Osteoblast (primary cell): ENCODE results near the gene NCKAP5. TPM values are rescaled to one million over a fixed set of nuclear protein-coding genes. Genes with fewer than 3 reads are reported as not detected.

Experiments
- DNase-seq: peaks from one replicate; pipeline ENCODE4 v3.0.0; 2011; ENCODE audit warnings: low spot score, mixed read lengths; ENCODE audit not compliant: insufficient read length; ENCODE audit errors: missing footprints
- H2AFZ ChIP-seq: 2 replicates; pipeline ENCODE4 v1.6.0; 2011; ENCODE audit warnings: mild to moderate bottlenecking, low read length
- H3K27ac ChIP-seq: 2 replicates; pipeline ENCODE4 v1.5.1; 2011; ENCODE audit warnings: mild to moderate bottlenecking, low read depth, low read length, moderate library complexity
- H3K27me3 ChIP-seq: 2 replicates; pipeline ENCODE4 v1.6.0; 2012; ENCODE audit warnings: mild to moderate bottlenecking, control low read depth, inconsistent platforms, low read length, moderate library complexity; ENCODE audit not compliant: insufficient read depth
- H3K36me3 ChIP-seq: 2 replicates; pipeline ENCODE4 v1.5.1; 2011; ENCODE audit warnings: mild to moderate bottlenecking, low read length, control low read depth, moderate library complexity; ENCODE audit not compliant: insufficient read depth
- H3K4me1 ChIP-seq: 2 replicates; pipeline ENCODE4 v1.5.1; 2011; ENCODE audit warnings: mild to moderate bottlenecking, low read length, control low read depth, moderate library complexity; ENCODE audit not compliant: insufficient read depth
- H3K4me2 ChIP-seq: 2 replicates; pipeline ENCODE4 v1.6.0; 2011; ENCODE audit warnings: mild to moderate bottlenecking, low read length; ENCODE audit not compliant: insufficient read depth
- H3K4me3 ChIP-seq: fragments of 200-600 bp; sonication (generic); 3 replicates; pipeline ENCODE4 v1.5.1; 2012; ENCODE audit warnings: mild to moderate bottlenecking, low read length, inconsistent platforms; ENCODE audit not compliant: insufficient read depth
- H3K79me2 ChIP-seq: 2 replicates; pipeline ENCODE4 v1.6.0; 2012; ENCODE audit warnings: mild to moderate bottlenecking, low read length, control low read depth, inconsistent platforms; ENCODE audit not compliant: insufficient read depth
- H3K9me3 ChIP-seq: 2 replicates; pipeline ENCODE4 v1.5.1; 2011; ENCODE audit warnings: low read depth, low read length, control low read depth
- H4K20me1 ChIP-seq: 2 replicates; pipeline ENCODE4 v1.6.0; 2012; ENCODE audit warnings: mild to moderate bottlenecking, low read length, control low read depth; ENCODE audit not compliant: insufficient read depth
- CTCF ChIP-seq: IDR thresholded peaks from 2 replicates; pipeline ENCODE4 v1.5.1; 2011; ENCODE audit warnings: mild to moderate bottlenecking, low read depth, low read length, moderate library complexity; ENCODE audit errors: extremely low read depth
- total RNA-seq: library from RNA; depleted of rRNA; stranded (reverse); fragments of >200 nt; gene quantifications from 2 replicates; pipeline ENCODE4 v1.2.3, GENCODE V29; 2012

Gene NCKAP5
- total RNA-seq, 1 donor, result 1.8 TPM

GRCh38 chr2:133317178-133317577, 251.1 kb downstream of the NCKAP5 start:
- Histone ChIP-seq H3K27ac (no peak overlapping the region), H3K9me3 (no peaks in the 10 kb centered on the region), H3K4me3 (no peak overlapping the region), H3K79me2 (no peaks in the 10 kb centered on the region), H3K36me3 (no peaks in the 10 kb centered on the region), H3K4me1 (no peaks in the 10 kb centered on the region), H2AFZ (no peak overlapping the region), H4K20me1 (no peaks in the 10 kb centered on the region), H3K4me2 (no peak overlapping the region), H3K27me3 (no peaks in the 10 kb centered on the region)
- peak; percentile 22 for DNase-seq
- TF ChIP-seq CTCF, result no peak

- Histone ChIP-seq H3K27me3 (no peaks in the 10 kb centered on the region), H2AFZ (no peak overlapping the region), H3K36me3 (no peaks in the 10 kb centered on the region), H3K4me2 (no peak overlapping the region), H3K9me3 (no peaks in the 10 kb centered on the region), H3K4me3 (no peak overlapping the region), H3K27ac (no peak overlapping the region), H3K79me2 (no peaks in the 10 kb centered on the region), H4K20me1 (no peaks in the 10 kb centered on the region), H3K4me1 (no peaks in the 10 kb centered on the region)
- no peak for TF ChIP-seq CTCF
- DNase-seq, result no peak
Measured at GRCh38 chr2:133316557-133316956, 251.7 kb downstream of the NCKAP5 start.

- H3K9me3 ChIP-seq, result no peaks in the 10 kb centered on the region
- no peaks in the 10 kb centered on the region for H3K79me2 ChIP-seq
- no peak for TF ChIP-seq CTCF
- DNase-seq, result no peak
- no peak overlapping the region for H2AFZ ChIP-seq
- H3K27ac ChIP-seq, result no peak overlapping the region
- no peaks in the 10 kb centered on the region for H3K27me3 ChIP-seq
- H3K4me1 ChIP-seq, result no peaks in the 10 kb centered on the region
- H3K4me2 ChIP-seq, result no peak overlapping the region
- no peaks in the 10 kb centered on the region for H3K36me3 ChIP-seq
- H4K20me1 ChIP-seq, result no peaks in the 10 kb centered on the region
- no peak overlapping the region for H3K4me3 ChIP-seq
Measured at GRCh38 chr2:133315280-133315679, 253.0 kb downstream of the NCKAP5 start.

GRCh38 chr2:133314795-133315194, 253.5 kb downstream of the NCKAP5 start:
- DNase-seq, result peak; percentile 30

More at GRCh38 chr2:133314795-133315194, 253.5 kb downstream of the NCKAP5 start:
- Histone ChIP-seq H3K4me1 (no peaks in the 10 kb centered on the region), H3K27ac (no peak overlapping the region), H3K36me3 (no peaks in the 10 kb centered on the region), H3K9me3 (no peaks in the 10 kb centered on the region), H3K4me2 (no peak overlapping the region), H3K79me2 (no peaks in the 10 kb centered on the region), H3K27me3 (no peaks in the 10 kb centered on the region), H3K4me3 (no peak overlapping the region), H4K20me1 (no peaks in the 10 kb centered on the region), H2AFZ (no peak overlapping the region)
- TF ChIP-seq CTCF, result no peak
